K562 (cell line): ENCODE measurements around the gene FGF12. TPM values are rescaled to one million over a fixed set of nuclear protein-coding genes. Genes with fewer than 3 reads are reported as not detected.

Experiments
- ATAC-seq: fragments of 200-7000 bp; cut with Tn5 transposase; 3 replicates; pipeline ENCODE4 v1.9.1; 2020; ENCODE audit warnings: moderate library complexity
- BruUV-seq: library from RNA; stranded (reverse); fragments of 400-500 nt; replicated peaks from 2 replicates; lab custom pipeline; 2021; lab: Mats Ljungman, UMichigan
- CTCF ChIA-PET: fragments of 300-600 bp; formaldehyde crosslinking; extraction: SDS; loops from one replicate; lab custom pipeline; 2021; ENCODE audit warnings: low intra/inter-chr PET ratio; lab: Yijun Ruan, JAX
- POLR2A ChIA-PET: fragments of 300-600, 350-650 bp; sonication (Branson Sonifier 250); formaldehyde crosslinking; extraction: SDS; loops from one replicate; lab custom pipeline; 2021; ENCODE audit warnings: antibody characterized with exemption, inconsistent platforms; lab: Yijun Ruan, JAX
- DNase-seq, 4 experiments: peaks; one replicate each; pipeline versions ENCODE4 v3.0.0 to v3.0.0-alpha.2; 2011 to 2018; ENCODE audit warnings: low spot score in 3 of 4, mixed read lengths in 3 of 4; ENCODE audit errors: extremely low read depth in 1 of 4
- FAIRE-seq: peaks from 2 replicates; lab custom pipeline; 2011; peaks lifted over from hg19 to GRCh38; lab: Jason Lieb, UNC
- H2AFZ ChIP-seq: 2 replicates; pipeline ENCODE4 v1.6.0; 2011; ENCODE audit warnings: low read depth, low read length, control low read depth, inconsistent platforms
- H3K27ac ChIP-seq: fragments of 200-600 bp; 3 replicates; pipeline ENCODE4 v1.8.0; 2011; ENCODE audit warnings: low read depth, mild to moderate bottlenecking, control low read depth, inconsistent platforms, low read length, moderate library complexity, mixed read lengths; ENCODE audit errors: extremely low read depth
- H3K27me3 ChIP-seq, 2 experiments: fragments of 300-600 bp in 1 of 2; 2 replicates in 1 of 2; 3 replicates in 1 of 2; pipeline versions ENCODE4 v1.6.0 to v1.8.0; 2011; ENCODE audit warnings: inconsistent platforms in 2 of 2, low read length in 2 of 2, mild to moderate bottlenecking in 1 of 2, mixed read lengths in 1 of 2, moderate library complexity in 1 of 2; ENCODE audit not compliant: control insufficient read depth in 2 of 2, insufficient read depth in 2 of 2
- H3K36me3 ChIP-seq: fragments of 300-600 bp; 3 replicates; pipeline ENCODE4 v1.8.0; 2011; ENCODE audit warnings: mild to moderate bottlenecking, low read length, inconsistent platforms; ENCODE audit not compliant: control insufficient read depth, insufficient read depth
- H3K4me1 ChIP-seq, 2 experiments: fragments of 200-600 bp in 1 of 2; replicated peaks in 1 of 2; 2 replicates in 1 of 2; 3 replicates in 1 of 2; pipeline versions ENCODE4 v1.5.1 to v1.8.0; 2011; ENCODE audit warnings: inconsistent platforms in 2 of 2, low read length in 2 of 2, mild to moderate bottlenecking in 1 of 2, mixed read lengths in 1 of 2, moderate library complexity in 1 of 2; ENCODE audit not compliant: control insufficient read depth in 2 of 2, insufficient read depth in 2 of 2
- H3K4me2 ChIP-seq: 2 replicates; pipeline ENCODE4 v1.6.1; 2011; ENCODE audit warnings: low read length, control low read depth, inconsistent platforms, mixed read lengths; ENCODE audit not compliant: insufficient read depth
- H3K4me3 ChIP-seq: fragments of 200-600 bp; sonication (generic), shearing (Covaris generic); 2 replicates; pipeline ENCODE4 v1.5.1; 2016; ENCODE audit warnings: control low read depth, inconsistent platforms
- H3K79me2 ChIP-seq: fragments of 200-600 bp; 3 replicates; pipeline ENCODE4 v1.8.0; 2011; ENCODE audit warnings: low read length, inconsistent platforms; ENCODE audit not compliant: control insufficient read depth, insufficient read depth
- H3K9ac ChIP-seq, 2 experiments: 2 replicates each; pipeline versions ENCODE4 v1.6.0 to v1.6.1; 2011; ENCODE audit warnings: low read depth in 2 of 2, low read length in 2 of 2, control low read depth in 1 of 2, inconsistent platforms in 1 of 2, mild to moderate bottlenecking in 1 of 2, mixed read lengths in 1 of 2; ENCODE audit not compliant: insufficient read depth in 1 of 2
- H3K9me1 ChIP-seq: one replicate; pipeline ENCODE4 v1.6.0; 2011; ENCODE audit warnings: inconsistent platforms, mild to moderate bottlenecking, low read length, moderate library complexity; ENCODE audit not compliant: control insufficient read depth, insufficient read depth
- H3K9me3 ChIP-seq: replicated peaks from 2 replicates; pipeline ENCODE4 v1.5.1; 2011; ENCODE audit warnings: low read depth, low read length, inconsistent platforms; ENCODE audit not compliant: control insufficient read depth, insufficient read depth
- H4K20me1 ChIP-seq: replicated peaks from 2 replicates; pipeline ENCODE4 v1.6.1; 2011; ENCODE audit warnings: low read length, inconsistent platforms, mixed read lengths; ENCODE audit not compliant: control insufficient read depth, insufficient read depth
- CBFA2T3 ChIP-seq: fragments of 450-650 bp; IDR thresholded peaks from 2 replicates; pipeline ENCODE4 v1.6.1; 2017
- CGGBP1 ChIP-seq: fragments of 250-450 bp; sonication (Bioruptor Pico); IDR thresholded peaks from 2 replicates; pipeline ENCODE4 v1.9.0; 2021; ENCODE audit warnings: mild to moderate bottlenecking
- CHD4 ChIP-seq: fragments of 200-600 bp; sonication (generic); IDR thresholded peaks from 3 replicates; pipeline ENCODE4 v1.6.1; 2012; ENCODE audit warnings: low read depth, mild to moderate bottlenecking, mixed read lengths, low read length, inconsistent platforms; ENCODE audit not compliant: insufficient read depth, insufficient replicate concordance, poor library complexity, severe bottlenecking
- CTCFL ChIP-seq: IDR thresholded peaks from 2 replicates; pipeline ENCODE4 v1.6.1; 2011; ENCODE audit warnings: borderline replicate concordance, low read depth, mild to moderate bottlenecking, moderate library complexity, low read length; ENCODE audit not compliant: insufficient read depth, poor library complexity, severe bottlenecking
- HSF4 ChIP-seq: fragments of 250-450 bp; sonication (Bioruptor Pico); IDR thresholded peaks from 2 replicates; pipeline ENCODE4 v2.1.2; 2022; ENCODE audit warnings: mild to moderate bottlenecking, moderate library complexity, borderline replicate concordance
- MLX ChIP-seq, 2 experiments: fragments of 450-650 bp in 1 of 2; sonication (generic) in 1 of 2; formaldehyde crosslinking; conservative IDR thresholded peaks; 2 replicates each; pipeline versions ENCODE4 v1.4.0 to v1.8.1; 2020 to 2022; ENCODE audit warnings: mild to moderate bottlenecking in 1 of 2, missing genetic modification reagents in 1 of 2
- NCOA4 ChIP-seq: fragments of 450-650 bp; IDR thresholded peaks from 2 replicates; pipeline ENCODE4 v1.6.1; 2018; ENCODE audit warnings: mild to moderate bottlenecking; ENCODE audit not compliant: partially characterized antibody
- POLR2AphosphoS5 ChIP-seq: IDR thresholded peaks from 2 replicates; pipeline ENCODE4 v1.6.1; 2011; ENCODE audit warnings: mild to moderate bottlenecking, low read depth, low read length, moderate library complexity; ENCODE audit not compliant: control insufficient read depth, insufficient read depth
- SIRT6 ChIP-seq: IDR thresholded peaks from one replicate; pipeline ENCODE4 v1.6.1; 2012; ENCODE audit warnings: low read depth, mild to moderate bottlenecking, control low read depth, inconsistent platforms, low read length, moderate library complexity
- SPI1 ChIP-seq: IDR thresholded peaks from 2 replicates; pipeline ENCODE4 v1.6.1; 2011; ENCODE audit warnings: low read depth, low read length, control low read depth, borderline replicate concordance
- TAF7 ChIP-seq: fragments of 450-650 bp; IDR thresholded peaks from 2 replicates; pipeline ENCODE4 v1.6.1; 2016; ENCODE audit warnings: missing genetic modification characterization, missing compliant biosample characterization
- ZFP91 ChIP-seq: sonication (generic); formaldehyde crosslinking; IDR thresholded peaks from 2 replicates; pipeline ENCODE4 v1.8.0; 2022; ENCODE audit warnings: mild to moderate bottlenecking, missing genetic modification reagents
- ZNF253 ChIP-seq: fragments of 250-450 bp; sonication (Bioruptor Pico); conservative IDR thresholded peaks from 2 replicates; pipeline ENCODE4 v1.6.1; 2021; ENCODE audit warnings: mild to moderate bottlenecking
- ZNF282 ChIP-seq: sonication (generic); formaldehyde crosslinking; IDR thresholded peaks from 2 replicates; pipeline ENCODE4 v1.8.1; 2023; ENCODE audit warnings: missing genetic modification reagents
- ZNF551 ChIP-seq: fragments of 250-450 bp; sonication (Bioruptor Pico); IDR thresholded peaks from 2 replicates; pipeline ENCODE4 v1.5.0; 2021; ENCODE audit warnings: mild to moderate bottlenecking, moderate library complexity
- WGBS: fragments of 100-300 bp; shearing (Covaris generic); methylation state at CpG from one replicate; pipeline ENCODE4 v1.1.6; 2016; ENCODE audit warnings: low coverage, mixed read lengths; ENCODE audit not compliant: insufficient coverage; ENCODE audit errors: missing lambda C conversion rate; 5-methylcytosine and 5-hydroxymethylcytosine counted together
- in situ Hi-C: fragments of 300-500 bp; cut with MboI; formaldehyde crosslinking; loops from 4 replicates; pipeline ENCODE4 v1.15.0; 2018; ENCODE audit warnings: inconsistent platforms, mixed read lengths
- intact Hi-C: fragments of 100-400 bp; cut with micrococcal nuclease; formaldehyde crosslinking; loops from 2 replicates; pipeline ENCODE4 v1.14.2; 2022
- polyA plus RNA-seq, 8 experiments: library from polyadenylated mRNA; depleted of rRNA in 4 of 8; stranded (reverse) in 5 of 8; unstranded in 3 of 8; fragments of >200 nt; fragmentation: Nextera tagmentation in 2 of 8; fragmentation: Illumina TruSeq in 1 of 8; extraction: Ambion mirVana in 2 of 8; extraction: Trizol in 1 of 8; gene quantifications; 2 replicates each; pipeline versions ENCODE4 v1.2.1 to v1.2.3, GENCODE V29; 2011 to 2014; ENCODE audit warnings: inconsistent platforms in 1 of 8, missing spikeins in 1 of 8
- total RNA-seq, 7 experiments: library from RNA; depleted of rRNA in 6 of 7; stranded (reverse); fragments of >200 nt in 6 of 7; fragmentation: Illumina TruSeq in 2 of 7; extraction: Trizol in 2 of 7; gene quantifications; 2 replicates each; pipeline versions ENCODE4 v1.2.1 to v1.2.3, GENCODE V29; 2011 to 2021; ENCODE audit warnings: low replicate concordance in 1 of 7

Gene FGF12
- total and polyA plus RNA-seq, 9 of the 15 experiments (the other 6 are each of a cell fraction or from before 2014, with no cell fraction given) = not detected

- TF ChIP-seq HSF4 (CRISPR knock-in tag) (no peak), ZFP91 (CRISPR knock-in tag) (no peak), CTCFL (no peak), POLR2AphosphoS5 (no peak), SPI1 (no peak), CGGBP1 (CRISPR knock-in tag) (no peak), NCOA4 (no peak), ZNF253 (no peak), CBFA2T3 (no peak), SIRT6 (no peak), MLX (CRISPR knock-in tag; conservative IDR thresholded peaks at IDR 0.05) (no peak), TAF7 (no peak), ZNF282 (no peak), ZNF551 (CRISPR knock-in tag) (no peak), CHD4 (no peak)
- ChIA-PET CTCF (no interaction called here), POLR2A (no interaction called here)
- Histone ChIP-seq H3K4me2 (no peak overlapping the region), H3K36me3 (no peaks in the 10 kb centered on the region), H2AFZ (no peak overlapping the region), H3K79me2 (no peaks in the 10 kb centered on the region), H3K9me3 (no peaks in the 10 kb centered on the region; the same call in 1 of the 2 replicates), H3K27ac (no peak overlapping the region), H3K27me3 (no peaks in the 10 kb centered on the region), H3K9ac (no peak overlapping the region), H3K4me3 (no peak overlapping the region), H4K20me1 (no peaks in the 10 kb centered on the region), H3K9me1 (no peaks in the 10 kb centered on the region), H3K4me1 (no peaks in the 10 kb centered on the region)
- ATAC-seq = no peak
- WGBS = 0% methylated on average over 3 of the region's 3 CpGs
- intact Hi-C loops = no loop called here
- BruUV-seq = no TSS peak
- in situ Hi-C loops = no loop called here
- DNase-seq = no peak
- no peak for FAIRE-seq
Observed at GRCh38 chr3:192487033-192487432, 240.3 kb downstream of the FGF12 start.
